GM18951 (cell line): ENCODE measurements around the gene EIF4A3.

Experiments used
- POLR2A ChIP-seq: IDR thresholded peaks from 4 replicates; pipeline ENCODE4 v1.6.1; 2011; ENCODE audit warnings: mild to moderate bottlenecking; ENCODE audit not compliant: insufficient read length, insufficient read depth; ENCODE audit errors: extremely low read depth
- in situ Hi-C: fragments of 300-500 bp; cut with MboI; formaldehyde crosslinking; loops from one replicate; pipeline ENCODE4 v1.12.0; 2022; ENCODE audit warnings: low sequenced_read_pairs, mixed read lengths, inconsistent platforms; ENCODE audit not compliant: unreplicated experiment

The EIF4A3 gene

DNA sequence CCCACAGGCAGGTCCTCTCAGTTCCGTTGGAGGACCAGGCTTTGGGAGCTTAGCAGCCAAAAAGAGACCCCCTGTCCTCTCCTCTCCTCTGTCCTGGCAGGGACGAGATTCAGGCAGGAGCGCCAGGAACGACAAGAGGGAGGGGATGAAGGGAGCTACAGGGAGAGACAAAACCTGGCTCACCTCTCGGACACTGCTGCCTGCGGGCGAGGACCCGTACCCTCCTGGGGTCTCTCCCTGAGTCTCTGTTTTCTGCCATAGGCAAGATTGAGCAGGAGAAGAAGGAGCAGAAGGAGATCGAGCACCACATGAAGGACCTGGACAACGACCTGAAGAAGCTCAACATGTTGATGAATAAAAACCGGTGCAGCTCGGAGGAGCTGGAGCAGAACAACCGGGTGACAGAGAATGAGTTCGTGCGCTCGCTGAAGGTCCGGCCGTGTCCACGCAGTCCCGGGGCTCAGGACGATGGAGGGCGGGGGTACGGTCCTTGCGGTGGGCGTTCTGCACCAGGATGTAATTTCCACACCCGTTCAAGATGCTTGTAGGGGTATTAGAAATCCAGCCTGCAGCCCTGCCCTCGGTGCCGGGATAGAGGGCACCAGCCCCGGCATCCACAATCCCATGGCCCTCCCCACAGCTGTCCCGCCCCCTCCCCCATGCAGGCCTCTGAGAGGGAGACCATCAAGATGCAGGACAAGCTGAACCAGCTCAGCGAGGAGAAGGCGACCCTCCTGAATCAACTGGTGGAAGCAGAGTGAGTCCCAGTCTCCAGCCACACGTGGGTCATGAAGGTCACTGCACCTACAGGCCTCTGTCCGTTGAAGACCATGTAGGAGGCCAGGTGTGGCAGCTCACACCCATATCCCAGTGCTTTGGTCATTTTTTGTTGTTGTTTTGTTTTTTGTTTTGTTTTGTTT lies 59.3 kb downstream of the EIF4A3 start:
- no peak for TF ChIP-seq POLR2A
- in situ Hi-C loops = no loop called here

GRCh38 chr17:80086616-80087015 lies 60.3 kb downstream of the EIF4A3 start:
- in situ Hi-C loops = no loop called here
- TF ChIP-seq POLR2A = no peak

DNA sequence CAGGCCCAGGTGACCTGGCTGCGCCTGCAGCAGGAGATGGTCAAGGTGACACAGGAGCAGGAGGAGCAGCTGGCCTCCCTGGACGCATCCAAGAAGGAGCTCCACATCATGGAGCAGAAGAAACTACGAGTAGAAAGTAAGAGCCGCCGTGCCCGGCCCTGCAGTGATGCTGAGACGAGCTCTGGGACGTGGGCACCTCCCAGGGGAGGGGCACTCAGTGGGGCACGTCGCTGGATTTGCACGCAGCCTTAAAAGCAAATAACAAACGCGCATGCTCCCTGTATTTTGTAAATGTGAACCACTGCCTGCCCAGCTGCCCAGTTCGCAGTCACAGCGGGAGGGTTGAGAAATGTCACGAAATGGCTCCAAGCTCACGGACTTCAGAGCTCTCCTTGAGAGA lies 60.8 kb downstream of the EIF4A3 start:
- TF ChIP-seq POLR2A = no peak
- in situ Hi-C loops = no loop called here

DNA sequence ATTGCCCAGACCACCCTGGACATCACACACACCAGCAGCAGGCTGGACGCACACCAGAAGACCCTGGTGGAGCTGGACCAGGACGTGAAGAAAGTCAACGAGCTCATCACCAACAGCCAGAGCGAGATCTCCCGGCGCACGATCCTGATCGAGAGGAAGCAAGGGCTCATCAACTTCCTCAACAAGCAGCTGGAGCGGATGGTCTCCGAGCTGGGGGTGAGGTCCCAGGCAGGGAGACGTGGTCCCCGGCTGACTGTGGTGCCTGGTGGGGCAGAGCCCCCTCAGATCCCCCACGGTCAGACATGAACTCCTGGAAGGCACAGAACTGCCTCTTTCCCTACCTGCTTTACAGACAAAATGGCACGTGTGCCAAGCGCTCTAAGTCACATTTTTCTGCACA lies 62.2 kb downstream of the EIF4A3 start:
- no peak for TF ChIP-seq POLR2A
- in situ Hi-C loops = no loop called here
